AG04449 (cell line): ENCODE results near the gene TCL1A.

Source experiments
- CTCF ChIA-PET: fragments of 350-600 bp; formaldehyde crosslinking; extraction: SDS; loops from one replicate; lab custom pipeline; 2021; ENCODE audit warnings: antibody characterized with exemption; lab: Yijun Ruan, JAX
- POLR2A ChIA-PET: fragments of 400-600, 350-600 bp; formaldehyde crosslinking; extraction: SDS; loops from one replicate; lab custom pipeline; 2020; ENCODE audit warnings: antibody characterized with exemption, inconsistent platforms; lab: Yijun Ruan, JAX
- DNase-seq: peaks from one replicate; pipeline ENCODE4 v3.0.0-alpha.2; 2010; ENCODE audit warnings: low read depth, low spot score
- H3K4me3 ChIP-seq: 2 replicates; pipeline ENCODE4 v1.5.1; 2011; ENCODE audit warnings: low read depth, mild to moderate bottlenecking, control low read depth, low read length
- TF ChIP-seq, protein P1 (sequence below): IDR thresholded peaks from one replicate; pipeline ENCODE4 v1.5.1; 2011; ENCODE audit warnings: mild to moderate bottlenecking, moderate library complexity, low read length, control low read depth, inconsistent platforms; ENCODE audit not compliant: insufficient read depth; ENCODE audit errors: missing control alignments

TCL1A gene

DNA sequence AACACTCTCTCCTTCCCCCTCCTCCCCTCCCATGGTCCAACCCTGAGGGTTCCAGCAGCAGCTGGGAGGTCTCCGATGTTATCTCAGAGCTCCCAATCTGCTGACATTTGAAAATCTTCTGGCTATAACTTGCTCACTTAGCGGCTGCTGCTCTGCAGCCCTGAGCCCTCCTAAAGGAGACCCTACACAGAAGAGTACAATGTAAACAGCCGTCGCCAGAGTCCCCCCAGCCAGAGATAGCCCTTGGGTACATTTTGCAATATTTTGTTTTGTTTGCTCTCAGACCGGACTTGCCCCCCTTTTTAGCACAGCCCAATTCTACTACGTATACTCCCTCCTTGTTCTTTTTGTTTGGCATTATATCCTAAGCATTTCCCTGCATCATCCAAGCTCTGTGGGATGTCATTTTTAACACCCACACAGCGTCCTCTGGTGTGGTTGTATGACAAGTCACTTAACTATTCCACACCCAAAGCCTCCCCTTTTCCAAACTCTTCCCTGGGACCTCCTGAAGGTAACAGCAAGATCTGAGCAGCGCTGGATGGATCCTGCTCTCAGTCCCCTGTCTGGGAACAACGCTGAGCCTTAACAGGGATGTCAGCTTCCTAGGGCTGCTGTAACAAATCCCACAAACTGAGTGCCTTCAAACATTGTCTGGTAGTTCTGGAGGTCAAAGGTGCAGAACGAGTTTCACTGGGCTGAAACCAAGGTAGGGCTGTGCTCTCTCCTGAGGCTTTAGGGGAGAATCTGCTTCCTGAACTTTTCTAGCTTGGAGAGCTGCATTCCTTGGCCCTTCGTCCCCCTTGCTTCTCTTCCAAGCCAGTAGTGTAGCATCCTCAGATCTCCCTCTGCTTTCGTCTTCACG, 53.0 kb downstream of the TCL1A start:
- TF ChIP-seq, protein P1, sequence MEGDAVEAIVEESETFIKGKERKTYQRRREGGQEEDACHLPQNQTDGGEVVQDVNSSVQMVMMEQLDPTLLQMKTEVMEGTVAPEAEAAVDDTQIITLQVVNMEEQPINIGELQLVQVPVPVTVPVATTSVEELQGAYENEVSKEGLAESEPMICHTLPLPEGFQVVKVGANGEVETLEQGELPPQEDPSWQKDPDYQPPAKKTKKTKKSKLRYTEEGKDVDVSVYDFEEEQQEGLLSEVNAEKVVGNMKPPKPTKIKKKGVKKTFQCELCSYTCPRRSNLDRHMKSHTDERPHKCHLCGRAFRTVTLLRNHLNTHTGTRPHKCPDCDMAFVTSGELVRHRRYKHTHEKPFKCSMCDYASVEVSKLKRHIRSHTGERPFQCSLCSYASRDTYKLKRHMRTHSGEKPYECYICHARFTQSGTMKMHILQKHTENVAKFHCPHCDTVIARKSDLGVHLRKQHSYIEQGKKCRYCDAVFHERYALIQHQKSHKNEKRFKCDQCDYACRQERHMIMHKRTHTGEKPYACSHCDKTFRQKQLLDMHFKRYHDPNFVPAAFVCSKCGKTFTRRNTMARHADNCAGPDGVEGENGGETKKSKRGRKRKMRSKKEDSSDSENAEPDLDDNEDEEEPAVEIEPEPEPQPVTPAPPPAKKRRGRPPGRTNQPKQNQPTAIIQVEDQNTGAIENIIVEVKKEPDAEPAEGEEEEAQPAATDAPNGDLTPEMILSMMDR, result no peak
- no peak for DNase-seq
- CTCF ChIA-PET, result no interaction called here
- H3K4me3 ChIP-seq, result no peak overlapping the region
- POLR2A ChIA-PET, result no interaction called here

- no peak overlapping the region for H3K4me3 ChIP-seq
- DNase-seq, result no peak
- TF ChIP-seq, protein P1, result no peak
- CTCF ChIA-PET, result no interaction called here
- POLR2A ChIA-PET, result no interaction called here
Observed at GRCh38 chr14:95659990-95660385, 53.9 kb downstream of the TCL1A start.
